DND-41 (cell line): Measurements from ENCODE around the gene DEGS1.
"Not testable (repeated sequence)": the region's sequence is repeated elsewhere in the genome, so short reads cannot be mapped to it uniquely, and the experiment has no call there.

Experiments
- ATAC-seq: fragments of 200-7000 bp; cut with Tn5 transposase; 3 replicates; pipeline ENCODE4 v1.9.1; 2021; ENCODE audit warnings: low read depth; ENCODE audit not compliant: insufficient read depth
- DNase-seq: peaks from one replicate; pipeline ENCODE4 v3.0.0-alpha.2; 2020
- H2AFZ ChIP-seq: 2 replicates; pipeline ENCODE4 v1.6.0; 2012; ENCODE audit warnings: low read depth, low read length
- H3K27ac ChIP-seq: 2 replicates; pipeline ENCODE4 v1.5.1; 2012; ENCODE audit warnings: low read length, inconsistent platforms
- H3K27me3 ChIP-seq: fragments of 200-600 bp; sonication (generic); 2 replicates; pipeline ENCODE4 v1.6.0; 2012; ENCODE audit warnings: low read length, mild to moderate bottlenecking, inconsistent platforms; ENCODE audit not compliant: insufficient read depth, poor library complexity
- H3K36me3 ChIP-seq: 2 replicates; pipeline ENCODE4 v1.5.1; 2012; ENCODE audit warnings: low read length, inconsistent platforms; ENCODE audit not compliant: insufficient read depth
- H3K4me1 ChIP-seq: 2 replicates; pipeline ENCODE4 v1.5.1; 2012; ENCODE audit warnings: mild to moderate bottlenecking, low read length; ENCODE audit not compliant: insufficient read depth
- H3K4me2 ChIP-seq: 2 replicates; pipeline ENCODE4 v1.6.0; 2012; ENCODE audit warnings: mild to moderate bottlenecking, moderate library complexity, low read length, inconsistent platforms; ENCODE audit not compliant: insufficient read depth
- H3K4me3 ChIP-seq, 2 experiments: fragments of 200-600 bp in 1 of 2; shearing (Covaris generic) in 1 of 2; 2 replicates each; pipeline ENCODE4 v1.5.1; 2012 to 2016; ENCODE audit warnings: inconsistent platforms in 2 of 2, low read length in 2 of 2, mild to moderate bottlenecking in 2 of 2, low read depth in 1 of 2, moderate library complexity in 1 of 2
- H3K79me2 ChIP-seq: 2 replicates; pipeline ENCODE4 v1.6.0; 2012; ENCODE audit warnings: low read length, inconsistent platforms; ENCODE audit not compliant: insufficient read depth
- H3K9ac ChIP-seq: 2 replicates; pipeline ENCODE4 v1.6.0; 2012; ENCODE audit warnings: low read depth, mild to moderate bottlenecking, inconsistent platforms, low read length, moderate library complexity
- H3K9me3 ChIP-seq: 2 replicates; pipeline ENCODE4 v1.5.1; 2012; ENCODE audit warnings: low read length, moderate library complexity, mild to moderate bottlenecking, inconsistent platforms; ENCODE audit not compliant: insufficient read depth, severe bottlenecking
- H4K20me1 ChIP-seq: 2 replicates; pipeline ENCODE4 v1.6.0; 2012; ENCODE audit warnings: low read length; ENCODE audit not compliant: insufficient read depth
- EZH2 ChIP-seq: IDR thresholded peaks from 3 replicates; pipeline ENCODE4 v1.6.1; 2012; ENCODE audit warnings: borderline replicate concordance, low read depth, mild to moderate bottlenecking, moderate library complexity, low read length, inconsistent platforms; ENCODE audit not compliant: severe bottlenecking
- TF ChIP-seq, protein P1 (sequence below): IDR thresholded peaks from 2 replicates; pipeline ENCODE4 v1.5.1; 2012; ENCODE audit warnings: borderline replicate concordance, low read length, moderate library complexity, mild to moderate bottlenecking; ENCODE audit not compliant: poor library complexity, severe bottlenecking; ENCODE audit errors: extremely low read depth

Gene DEGS1

DNA sequence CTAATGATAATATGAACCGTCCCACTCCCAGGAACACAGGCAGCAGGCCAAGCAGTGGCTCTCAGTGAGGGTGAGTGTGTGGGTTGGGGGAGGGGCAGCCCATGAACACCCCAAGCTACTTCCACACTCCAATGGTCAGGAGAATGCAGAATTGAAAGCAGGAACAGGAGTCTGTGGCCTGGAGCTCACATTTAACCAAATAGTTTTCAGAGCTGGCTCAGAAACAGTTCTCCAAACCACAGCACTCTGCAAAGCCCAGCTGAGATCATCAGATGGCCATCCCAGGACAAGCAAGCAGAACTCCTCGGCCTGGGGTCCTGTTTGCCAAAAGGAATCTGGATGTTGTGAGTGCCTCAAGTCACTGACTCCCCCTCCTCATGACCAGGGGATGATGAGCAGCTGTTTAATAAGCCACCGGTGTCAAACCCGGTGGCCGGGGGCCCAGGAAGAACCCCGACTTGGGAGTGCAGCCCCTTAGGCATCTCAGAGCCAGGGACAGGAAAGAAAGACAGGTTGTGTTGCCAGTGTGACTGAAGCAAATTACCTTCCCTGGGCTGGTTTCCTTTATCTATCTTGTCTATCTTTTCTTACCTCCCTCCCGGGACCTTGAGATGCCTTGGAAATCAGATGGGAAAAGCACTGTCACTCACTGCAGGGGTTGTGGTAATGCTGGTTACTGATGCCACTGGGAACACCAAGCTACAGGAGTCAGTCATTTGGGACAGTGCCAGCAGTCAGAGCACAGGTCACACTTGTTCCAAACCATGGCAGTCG is 20.4 kb downstream of the DEGS1 start:
- no peaks in the 10 kb centered on the region for H3K36me3 ChIP-seq
- H3K4me2 ChIP-seq = 0 out of 2 replicates have a peak overlapping the region, but pooled peaks have one; percentile 19
- no peak overlapping the region for H3K9ac ChIP-seq
- no peak for TF ChIP-seq EZH2
- TF ChIP-seq, protein P1, sequence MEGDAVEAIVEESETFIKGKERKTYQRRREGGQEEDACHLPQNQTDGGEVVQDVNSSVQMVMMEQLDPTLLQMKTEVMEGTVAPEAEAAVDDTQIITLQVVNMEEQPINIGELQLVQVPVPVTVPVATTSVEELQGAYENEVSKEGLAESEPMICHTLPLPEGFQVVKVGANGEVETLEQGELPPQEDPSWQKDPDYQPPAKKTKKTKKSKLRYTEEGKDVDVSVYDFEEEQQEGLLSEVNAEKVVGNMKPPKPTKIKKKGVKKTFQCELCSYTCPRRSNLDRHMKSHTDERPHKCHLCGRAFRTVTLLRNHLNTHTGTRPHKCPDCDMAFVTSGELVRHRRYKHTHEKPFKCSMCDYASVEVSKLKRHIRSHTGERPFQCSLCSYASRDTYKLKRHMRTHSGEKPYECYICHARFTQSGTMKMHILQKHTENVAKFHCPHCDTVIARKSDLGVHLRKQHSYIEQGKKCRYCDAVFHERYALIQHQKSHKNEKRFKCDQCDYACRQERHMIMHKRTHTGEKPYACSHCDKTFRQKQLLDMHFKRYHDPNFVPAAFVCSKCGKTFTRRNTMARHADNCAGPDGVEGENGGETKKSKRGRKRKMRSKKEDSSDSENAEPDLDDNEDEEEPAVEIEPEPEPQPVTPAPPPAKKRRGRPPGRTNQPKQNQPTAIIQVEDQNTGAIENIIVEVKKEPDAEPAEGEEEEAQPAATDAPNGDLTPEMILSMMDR = no peak
- ATAC-seq = no peak
- H3K27me3 ChIP-seq = no peaks in the 10 kb centered on the region
- H3K79me2 ChIP-seq = no peaks in the 10 kb centered on the region
- DNase-seq = no peak
- H3K27ac ChIP-seq = no peak overlapping the region
- no peaks in the 10 kb centered on the region for H3K9me3 ChIP-seq
- H3K4me3 ChIP-seq = no peak overlapping the region
- no peaks in the 10 kb centered on the region for H4K20me1 ChIP-seq
- no peak overlapping the region for H2AFZ ChIP-seq
- H3K4me1 ChIP-seq = peaks cover 29% of the 10 kb centered on the region

DNA sequence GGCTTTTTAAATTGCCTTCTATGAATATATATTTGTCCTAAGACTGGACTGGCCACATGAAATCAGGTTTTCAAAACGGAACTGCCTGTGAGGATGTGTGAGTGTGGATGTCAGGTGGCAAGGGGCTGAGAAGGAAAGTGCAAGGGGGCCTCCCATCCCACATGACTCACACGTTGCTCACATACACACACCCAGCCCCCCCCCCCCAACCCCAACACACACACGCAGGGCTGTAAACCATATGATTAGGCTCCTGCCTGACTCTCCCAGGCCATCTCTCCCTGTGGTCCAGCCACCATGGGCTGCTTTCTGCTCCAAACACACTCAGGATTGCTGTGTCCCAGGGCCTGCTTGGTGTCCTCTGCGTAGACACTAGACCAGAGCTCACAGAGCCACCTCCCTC is 22.4 kb downstream of the DEGS1 start:
- Histone ChIP-seq H3K4me1 (peaks cover 29% of the 10 kb centered on the region), H3K79me2 (no peaks in the 10 kb centered on the region), H3K9me3 (no peaks in the 10 kb centered on the region), H4K20me1 (no peaks in the 10 kb centered on the region), H2AFZ (0 out of 2 replicates have a peak overlapping the region, but pooled peaks have one; percentile 43), H3K4me3 (peak overlapping the region in 1 of 2 experiments; percentile 45; a peak in 1 of 4 replicates), H3K4me2 (peak overlapping the region; percentile 60), H3K27ac (peak overlapping the region; percentile 57; the same call in 1 of the 2 replicates), H3K36me3 (no peaks in the 10 kb centered on the region), H3K27me3 (no peaks in the 10 kb centered on the region), H3K9ac (no peak overlapping the region; the same call in 1 of the 2 replicates)
- no peak for TF ChIP-seq EZH2
- TF ChIP-seq, protein P1 = no peak
- ATAC-seq = peak; percentile 66
- peak; percentile 33 for DNase-seq

DNA sequence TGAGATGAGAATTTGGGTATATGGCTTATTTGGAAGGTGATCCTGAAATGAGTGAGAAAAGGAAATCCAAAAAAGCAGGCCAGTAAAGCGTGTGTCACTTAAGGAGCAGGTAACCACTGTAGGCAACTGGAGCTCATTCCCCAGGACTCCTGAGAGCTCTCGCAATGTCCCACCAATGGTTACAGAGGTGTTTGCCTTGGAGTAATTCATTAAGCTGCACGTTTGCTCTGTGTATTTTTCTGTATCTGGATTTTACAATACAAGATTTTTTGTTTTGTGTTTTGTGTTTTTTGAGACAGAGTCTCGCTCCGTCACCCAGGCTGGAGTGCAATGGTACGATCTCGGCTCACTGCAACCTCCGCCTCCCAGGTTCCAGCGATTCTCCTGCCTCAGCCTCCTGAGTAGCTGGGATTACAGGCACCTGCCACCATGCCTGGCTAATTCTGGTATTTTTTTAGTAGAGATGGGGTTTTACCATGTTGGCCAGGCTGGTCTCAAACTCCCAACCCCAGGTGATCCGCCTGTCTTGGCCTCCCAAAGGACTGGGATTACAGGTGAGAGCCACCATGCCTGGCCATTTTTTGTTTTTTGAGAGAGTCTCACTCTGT is 23.0 kb downstream of the DEGS1 start:
- peak overlapping the region; percentile 60; the same call in 1 of the 2 replicates for H3K4me2 ChIP-seq
- ATAC-seq, H4K20me1 ChIP-seq, H3K27me3 ChIP-seq, H3K9ac ChIP-seq, H3K9me3 ChIP-seq, H3K27ac ChIP-seq, H2AFZ ChIP-seq, H3K79me2 ChIP-seq, H3K4me3 ChIP-seq, H3K36me3 ChIP-seq, DNase-seq: not testable (repeated sequence)
- peaks cover 29% of the 10 kb centered on the region for H3K4me1 ChIP-seq

DNA sequence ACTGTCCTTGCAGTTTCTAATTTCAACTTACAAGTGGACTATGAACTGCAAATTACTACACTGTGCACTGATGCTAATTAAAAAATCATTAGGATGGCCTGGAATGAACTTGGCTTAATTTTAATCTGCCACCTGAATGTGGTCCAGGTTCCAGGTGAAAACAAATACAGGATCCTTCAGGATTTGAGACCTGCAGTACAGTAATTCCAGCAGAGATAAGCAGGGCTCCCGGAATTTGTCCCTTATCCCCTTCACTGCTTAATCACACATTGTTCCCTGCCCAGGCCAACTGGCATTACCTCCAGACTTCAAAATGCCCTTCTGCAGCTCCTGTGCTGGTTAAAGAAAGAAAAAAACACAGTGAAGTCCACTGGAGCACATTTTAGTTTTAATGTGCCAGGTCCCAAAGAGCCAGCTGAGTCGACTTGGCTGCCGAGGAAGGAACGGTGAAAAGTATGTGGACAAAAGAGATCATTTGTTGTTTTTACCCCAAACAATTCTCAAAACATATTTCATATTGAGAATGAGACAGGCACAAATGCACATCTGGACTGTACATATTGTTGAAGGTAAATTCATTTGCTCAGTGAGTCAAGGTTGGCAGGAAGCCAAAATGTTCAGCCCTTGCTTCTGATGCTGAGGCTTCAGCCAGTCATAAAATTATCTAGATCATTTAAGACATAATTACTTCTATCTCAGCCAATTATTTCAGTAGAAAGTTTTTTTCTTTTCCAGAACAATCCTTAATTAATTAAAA is 28.3 kb downstream of the DEGS1 start:
- Histone ChIP-seq H2AFZ (no peak overlapping the region), H3K36me3 (no peaks in the 10 kb centered on the region)
- DNase-seq = no peak

More for the DNA sequence above, 28.3 kb downstream of the DEGS1 start:
- H3K27ac ChIP-seq = no peak overlapping the region
- TF ChIP-seq, protein P1 = no peak
- no peak for TF ChIP-seq EZH2
- no peak overlapping the region for H3K4me2 ChIP-seq
- H3K9me3 ChIP-seq = no peaks in the 10 kb centered on the region
- no peaks in the 10 kb centered on the region for H3K4me1 ChIP-seq
- H3K27me3 ChIP-seq = no peaks in the 10 kb centered on the region
- no peak for ATAC-seq
- H3K79me2 ChIP-seq = no peaks in the 10 kb centered on the region
- H4K20me1 ChIP-seq = no peaks in the 10 kb centered on the region
- no peak overlapping the region for H3K4me3 ChIP-seq
- no peak overlapping the region for H3K9ac ChIP-seq
